Thymus (tissue), 11 donors: ENCODE results near the gene ZMYND12. TPM values are rescaled to one million over a fixed set of nuclear protein-coding genes. Genes with fewer than 3 reads are reported as not detected.

ENCODE experiments used
- DNase-seq, 9 donors: peaks; one replicate each; pipeline ENCODE4 v3.0.0-alpha.2; 2013; ENCODE audit warnings: low spot score in 9 of 9, low read depth in 6 of 9, missing footprints in 1 of 9
- H3K27ac ChIP-seq, 2 donors: one replicate each; pipeline ENCODE4 v1.5.1; 2013; ENCODE audit warnings: control low read depth in 1 of 2, low read depth in 1 of 2, low read length in 1 of 2, mild to moderate bottlenecking in 1 of 2, moderate library complexity in 1 of 2
- H3K27me3 ChIP-seq, 2 donors: one replicate each; pipeline ENCODE4 v1.5.1; 2013; ENCODE audit warnings: low read length in 1 of 2; ENCODE audit not compliant: control insufficient read depth in 2 of 2, insufficient read depth in 1 of 2
- H3K36me3 ChIP-seq, 2 donors: one replicate each; pipeline ENCODE4 v1.5.1; 2013; ENCODE audit warnings: low read length in 1 of 2, mild to moderate bottlenecking in 1 of 2, moderate library complexity in 1 of 2; ENCODE audit not compliant: control insufficient read depth in 2 of 2, insufficient read depth in 2 of 2
- H3K4me1 ChIP-seq, 2 donors: one replicate each; pipeline ENCODE4 v1.5.1; 2013; ENCODE audit warnings: low read length in 2 of 2; ENCODE audit not compliant: control insufficient read depth in 2 of 2, insufficient read depth in 2 of 2
- H3K4me3 ChIP-seq, 2 donors: one replicate each; pipeline ENCODE4 v1.5.1; 2013; ENCODE audit warnings: low read length in 2 of 2, control low read depth in 1 of 2, mild to moderate bottlenecking in 1 of 2
- H3K9me3 ChIP-seq, 2 donors: one replicate each; pipeline ENCODE4 v1.5.1; 2013; ENCODE audit warnings: low read length in 1 of 2, mild to moderate bottlenecking in 1 of 2; ENCODE audit not compliant: control insufficient read depth in 2 of 2, insufficient read depth in 1 of 2
- WGBS: extraction: QIAGEN DNeasy Blood & Tissue Kit; methylation state at CpG from one replicate; pipeline ENCODE4 v1.1.7; 2013; 5-methylcytosine and 5-hydroxymethylcytosine counted together
- polyA plus RNA-seq: library from polyadenylated mRNA; stranded (reverse); fragments of 200-250 nt; gene quantifications from one replicate; pipeline ENCODE4 v1.2.3, GENCODE V29; 2013
- total RNA-seq: library from RNA; stranded (reverse); fragments of 120-200 nt; gene quantifications from one replicate; pipeline ENCODE4 v1.2.4, GENCODE V29; 2013
- donor health status: healthy.

Gene ZMYND12
- total and polyA plus RNA-seq, 2 donors: 1.4 to 3.2 TPM

GRCh38 chr1:42454403-42454802 lies 1.4 kb downstream of the ZMYND12 start:
- DNase-seq: no peak
- Histone ChIP-seq H3K36me3 (peaks cover 0 to 15% of the 10 kb centered on the region in 2 donors), H3K27me3 (no peaks in the 10 kb centered on the region), H3K9me3 (peaks cover 0 to 7% of the 10 kb centered on the region in 2 donors), H3K4me1 (peaks cover 11 to 16% of the 10 kb centered on the region in 2 donors), H3K27ac (peak overlapping the region in 1 of 2 donors; percentile 40), H3K4me3 (no peak overlapping the region)
- 97% methylated on average over 5 of the region's 5 CpGs for WGBS

- no peak for DNase-seq
- no peak overlapping the region for H3K4me3 ChIP-seq
- H3K4me1 ChIP-seq: peaks cover 11 to 16% of the 10 kb centered on the region in 2 donors
- WGBS: 95% methylated on average over 4 of the region's 4 CpGs
- peaks cover 0 to 6% of the 10 kb centered on the region in 2 donors for H3K36me3 ChIP-seq
- no peaks in the 10 kb centered on the region for H3K27me3 ChIP-seq
- peaks cover 0 to 7% of the 10 kb centered on the region in 2 donors for H3K9me3 ChIP-seq
- H3K27ac ChIP-seq: no peak overlapping the region
These were observed 2.4 kb downstream of the ZMYND12 start for GRCh38 chr1:42453386-42453785.

- H3K27ac ChIP-seq: no peak overlapping the region
- DNase-seq: peak in 1 of 9 donors; percentile 7
- no peaks in the 10 kb centered on the region for H3K4me1 ChIP-seq
- no peaks in the 10 kb centered on the region for H3K27me3 ChIP-seq
- no peaks in the 10 kb centered on the region for H3K36me3 ChIP-seq
- WGBS: 97% methylated on average over 1 of the region's 1 CpG
- H3K4me3 ChIP-seq: no peak overlapping the region
- H3K9me3 ChIP-seq: no peaks in the 10 kb centered on the region
These were observed 5.8 kb downstream of the ZMYND12 start for GRCh38 chr1:42450061-42450460.

- Histone ChIP-seq H3K4me1 (no peaks in the 10 kb centered on the region), H3K9me3 (no peaks in the 10 kb centered on the region), H3K27ac (no peak overlapping the region), H3K4me3 (no peak overlapping the region), H3K36me3 (no peaks in the 10 kb centered on the region), H3K27me3 (no peaks in the 10 kb centered on the region)
- no peak for DNase-seq
These were observed 6.6 kb downstream of the ZMYND12 start for GRCh38 chr1:42449256-42449655.

GRCh38 chr1:42442662-42443061 lies 13.2 kb downstream of the ZMYND12 start:
- Histone ChIP-seq H3K9me3 (no peaks in the 10 kb centered on the region), H3K27me3 (no peaks in the 10 kb centered on the region), H3K4me1 (no peaks in the 10 kb centered on the region), H3K4me3 (no peak overlapping the region), H3K36me3 (no peaks in the 10 kb centered on the region), H3K27ac (no peak overlapping the region)
- DNase-seq: no peak
- WGBS: 78% methylated on average over 2 of the region's 2 CpGs

- Histone ChIP-seq H3K9me3 (no peaks in the 10 kb centered on the region), H3K36me3 (no peaks in the 10 kb centered on the region), H3K4me3 (no peak overlapping the region), H3K27me3 (no peaks in the 10 kb centered on the region), H3K4me1 (no peaks in the 10 kb centered on the region), H3K27ac (no peak overlapping the region)
- no peak for DNase-seq
- 98% methylated on average over 2 of the region's 2 CpGs for WGBS
These were observed 15.9 kb downstream of the ZMYND12 start for GRCh38 chr1:42439940-42440339.

- Histone ChIP-seq H3K27me3 (no peaks in the 10 kb centered on the region), H3K27ac (no peak overlapping the region), H3K4me1 (peaks cover 0 to 2% of the 10 kb centered on the region in 2 donors), H3K36me3 (no peaks in the 10 kb centered on the region), H3K9me3 (no peaks in the 10 kb centered on the region), H3K4me3 (no peak overlapping the region)
- WGBS: 97% methylated on average over 4 of the region's 4 CpGs
- DNase-seq: no peak
These were observed 21.5 kb downstream of the ZMYND12 start for GRCh38 chr1:42434340-42434739.

GRCh38 chr1:42433369-42433768 lies 22.5 kb downstream of the ZMYND12 start:
- Histone ChIP-seq H3K36me3 (no peaks in the 10 kb centered on the region), H3K4me3 (no peak overlapping the region), H3K27me3 (no peaks in the 10 kb centered on the region), H3K27ac (no peak overlapping the region), H3K9me3 (no peaks in the 10 kb centered on the region), H3K4me1 (peaks cover 0 to 2% of the 10 kb centered on the region in 2 donors)
- DNase-seq: no peak
- 98% methylated on average over 6 of the region's 6 CpGs for WGBS

GRCh38 chr1:42432714-42433113 lies 23.1 kb downstream of the ZMYND12 start:
- H3K9me3 ChIP-seq: no peaks in the 10 kb centered on the region
- WGBS: 97% methylated on average over 4 of the region's 4 CpGs
- peaks cover 0 to 2% of the 10 kb centered on the region in 2 donors for H3K4me1 ChIP-seq
- DNase-seq: no peak
- no peak overlapping the region for H3K4me3 ChIP-seq
- H3K36me3 ChIP-seq: no peaks in the 10 kb centered on the region
- H3K27me3 ChIP-seq: no peaks in the 10 kb centered on the region
- no peak overlapping the region for H3K27ac ChIP-seq

GRCh38 chr1:42431514-42431913 lies 24.3 kb downstream of the ZMYND12 start:
- 97% methylated on average over 3 of the region's 3 CpGs for WGBS
- no peak for DNase-seq

More at GRCh38 chr1:42431514-42431913, 24.3 kb downstream of the ZMYND12 start:
- peaks cover 0 to 2% of the 10 kb centered on the region in 2 donors for H3K4me1 ChIP-seq
- H3K4me3 ChIP-seq: no peak overlapping the region
- no peaks in the 10 kb centered on the region for H3K9me3 ChIP-seq
- no peaks in the 10 kb centered on the region for H3K36me3 ChIP-seq
- no peak overlapping the region for H3K27ac ChIP-seq
- H3K27me3 ChIP-seq: no peaks in the 10 kb centered on the region
